Kidney capillary endothelial cell (primary cell): ENCODE measurements around the gene RHEBL1.

Source experiments
- DNase-seq: peaks from one replicate; pipeline ENCODE4 v3.0.0-alpha.2; 2018; ENCODE audit warnings: low spot score

The RHEBL1 gene

DNA sequence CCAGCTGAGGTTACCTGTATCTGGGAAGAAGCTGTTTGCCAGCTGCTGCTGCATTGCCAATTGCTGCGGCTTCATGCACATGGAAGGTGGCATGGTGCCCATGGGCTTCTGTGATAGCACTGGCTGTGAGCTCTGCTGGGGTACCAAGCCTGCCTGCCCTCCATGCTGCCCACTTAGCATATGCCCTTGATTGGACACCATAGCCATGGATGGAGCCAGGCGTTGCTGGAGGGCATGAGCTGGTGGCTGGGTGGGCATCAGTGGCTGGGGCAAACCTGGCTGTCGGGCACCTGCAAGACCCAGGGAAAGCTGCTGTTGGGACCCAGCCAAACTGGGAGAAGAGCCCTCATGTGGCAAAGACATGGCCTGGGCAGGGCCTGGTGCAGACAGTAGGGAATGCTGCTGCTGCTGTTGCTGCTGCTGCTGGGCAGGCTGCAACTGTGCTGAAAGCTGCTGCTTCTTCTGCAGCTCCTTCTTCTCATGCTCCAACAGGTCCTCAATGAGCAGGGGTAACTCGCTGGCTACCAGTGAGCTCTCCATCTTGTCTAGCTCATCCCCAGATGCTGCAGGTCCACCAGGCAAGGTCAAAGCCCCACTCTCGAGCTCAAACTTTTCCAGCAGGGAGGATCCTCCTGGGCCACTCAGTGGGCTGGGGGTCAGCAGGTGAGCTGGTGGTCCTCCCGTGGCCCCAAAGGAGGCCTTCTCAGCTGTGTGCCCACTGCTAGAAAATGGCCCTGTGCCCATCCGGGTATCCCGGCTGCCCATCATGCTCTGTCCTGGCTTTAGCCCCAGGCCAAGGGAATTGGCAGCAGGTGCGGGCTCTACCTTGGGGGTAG lies 32.5 kb downstream of the RHEBL1 start:
- no peak for DNase-seq

DNA sequence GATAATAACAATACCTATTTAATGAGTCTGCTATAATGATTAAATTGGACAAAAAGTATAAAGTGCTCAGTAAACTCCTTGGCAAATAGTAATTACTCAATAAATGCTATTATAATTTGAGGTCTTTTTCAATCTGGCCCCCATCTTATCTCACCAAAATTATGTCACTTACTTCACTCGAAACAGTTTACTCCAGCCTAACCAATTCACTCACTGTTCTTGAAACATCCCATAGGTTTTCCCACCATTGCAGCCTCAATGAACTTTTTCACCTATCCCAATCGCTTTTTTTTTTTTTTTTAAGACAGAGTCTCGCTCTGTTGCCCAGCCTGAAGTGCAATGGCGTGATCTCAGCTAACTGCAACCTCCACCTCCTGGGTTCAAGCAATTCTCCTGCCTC lies 33.8 kb downstream of the RHEBL1 start:
- no peak for DNase-seq

DNA sequence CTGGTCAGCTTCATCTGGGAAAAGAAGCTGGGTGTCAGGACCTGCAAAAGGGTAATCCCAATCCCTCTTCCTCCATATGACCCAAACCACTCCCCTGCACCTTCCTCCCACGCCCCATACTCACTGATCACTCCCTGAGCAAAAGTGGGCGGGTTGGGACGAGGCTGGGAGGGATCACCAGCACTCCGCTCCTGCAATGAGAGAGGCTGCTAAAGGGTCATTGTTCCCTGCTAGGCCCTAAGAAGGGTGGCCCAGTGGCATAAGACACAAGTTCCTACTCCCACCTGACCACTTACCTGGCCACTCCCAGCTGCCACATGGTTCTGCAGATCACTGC lies 35.5 kb downstream of the RHEBL1 start:
- no peak for DNase-seq

DNA sequence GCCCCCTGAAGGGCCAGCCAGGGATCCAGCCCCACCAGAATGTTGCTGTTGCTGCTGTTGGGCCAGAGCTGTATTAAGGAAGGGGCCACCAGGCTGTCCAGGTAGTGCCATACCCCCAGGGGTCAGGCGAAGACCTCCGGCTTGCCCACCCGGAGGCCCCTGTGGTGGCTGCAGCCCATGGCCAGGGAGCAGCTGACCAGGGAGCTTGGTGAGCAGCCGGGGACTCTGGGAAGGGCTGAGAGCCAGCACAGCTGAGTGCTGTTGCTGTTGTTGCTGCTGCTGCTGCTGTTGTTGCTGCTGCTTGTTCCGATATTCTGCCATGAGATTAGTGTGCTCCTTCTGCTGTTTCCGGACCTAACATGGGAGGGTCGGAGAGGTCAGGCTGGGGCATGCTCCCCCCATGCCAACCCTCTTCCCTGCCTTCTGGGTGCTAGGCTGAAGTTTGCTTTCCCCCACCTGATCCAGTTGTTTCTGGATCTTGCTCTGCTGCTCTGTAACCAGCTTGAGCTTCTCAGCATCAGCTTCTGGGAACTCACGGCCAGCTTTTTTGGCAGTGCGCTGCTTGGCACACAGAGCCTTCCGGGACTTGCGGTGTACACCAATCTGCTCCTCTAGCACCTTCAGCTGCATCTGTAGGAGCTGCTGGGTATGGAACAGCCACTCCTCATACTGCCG lies 36.0 kb downstream of the RHEBL1 start:
- DNase-seq, result no peak

DNA sequence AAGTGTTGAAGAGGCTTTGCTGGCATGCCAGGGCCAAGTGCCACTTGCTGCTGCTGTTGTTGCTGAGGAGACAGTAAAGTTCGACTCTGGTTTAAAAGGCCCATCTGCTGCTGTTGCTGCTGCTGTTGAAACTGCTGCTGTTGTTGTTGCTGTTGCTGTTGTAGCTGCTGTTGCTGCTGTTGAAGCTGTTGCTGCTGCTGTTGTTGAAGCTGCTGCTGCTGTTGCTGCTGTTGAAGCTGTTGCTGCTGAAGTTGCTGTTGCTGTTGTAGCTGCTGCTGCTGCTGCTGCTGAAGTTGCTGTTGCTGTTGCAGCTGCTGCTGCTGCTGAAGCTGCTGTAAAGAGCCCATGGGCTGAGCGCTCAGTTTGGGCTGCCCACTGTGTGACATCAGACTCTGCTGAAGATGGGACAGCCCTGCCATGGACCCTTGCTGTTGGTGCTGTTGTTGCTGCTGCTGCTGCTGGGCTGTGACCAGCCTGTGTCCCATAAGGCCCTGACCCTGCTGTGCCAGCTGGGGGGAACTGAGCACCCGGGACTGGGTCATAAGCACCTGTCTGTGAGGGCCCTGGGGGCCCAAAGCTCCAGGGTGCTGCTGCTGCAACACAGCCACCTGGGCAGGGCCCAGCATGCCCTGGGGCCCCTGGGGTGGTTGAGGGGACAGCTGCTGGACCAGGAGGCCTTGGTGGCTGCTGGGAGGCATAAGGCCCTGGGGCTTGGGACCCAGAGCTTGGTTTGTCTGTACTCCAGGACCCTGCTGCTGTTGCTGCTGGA lies 36.9 kb downstream of the RHEBL1 start:
- DNase-seq, result no peak

DNA sequence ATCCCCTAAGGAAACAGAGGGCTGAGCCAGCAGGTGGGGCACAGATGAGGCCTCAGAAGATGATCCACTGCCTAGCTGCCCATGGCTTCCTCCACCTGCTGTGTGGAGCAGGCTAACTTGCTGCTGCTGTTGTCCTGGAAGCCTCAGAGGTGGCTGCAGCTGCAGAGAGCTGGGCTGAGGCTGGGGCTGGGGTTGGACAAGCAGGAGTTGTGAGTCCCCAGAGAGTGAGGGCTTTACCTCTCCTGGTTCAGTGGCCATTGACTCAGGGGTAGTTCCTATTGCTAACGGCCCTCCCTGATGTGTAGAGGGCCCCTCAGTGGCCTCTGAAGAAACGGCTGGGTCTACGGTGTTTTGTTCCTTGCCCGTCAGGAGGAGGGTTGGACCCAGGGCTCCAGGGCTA lies 37.5 kb downstream of the RHEBL1 start:
- no peak for DNase-seq

DNA sequence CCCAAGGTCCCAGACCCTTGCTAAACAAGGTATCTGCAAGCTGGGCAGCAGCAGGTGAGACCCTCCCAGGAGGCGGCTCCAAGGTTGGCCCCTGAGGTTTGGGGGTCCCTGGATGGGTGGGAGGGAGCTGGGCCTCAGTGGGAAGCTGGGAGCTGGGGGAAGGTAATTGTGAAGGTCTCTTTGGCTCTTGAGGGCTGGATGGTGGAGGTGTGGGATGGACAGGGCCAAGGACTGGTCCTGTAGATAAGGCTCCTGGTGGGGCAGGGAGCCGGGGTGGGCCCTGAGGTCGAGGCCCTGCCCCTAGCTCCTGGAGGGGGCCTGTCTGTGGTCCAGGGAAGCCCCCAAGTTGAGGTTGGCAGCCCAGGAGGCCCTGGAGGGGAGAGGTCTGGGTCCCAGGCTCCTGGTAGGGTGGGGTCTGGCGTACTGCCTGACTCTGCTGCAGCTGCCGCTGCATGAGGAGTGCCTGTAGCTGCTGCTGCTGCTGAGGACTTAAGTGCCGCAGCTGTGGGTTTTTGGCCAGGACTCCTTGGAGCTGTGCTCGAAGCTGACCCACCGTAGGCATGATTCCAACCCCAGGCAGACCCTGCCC lies 38.1 kb downstream of the RHEBL1 start:
- no peak for DNase-seq

DNA sequence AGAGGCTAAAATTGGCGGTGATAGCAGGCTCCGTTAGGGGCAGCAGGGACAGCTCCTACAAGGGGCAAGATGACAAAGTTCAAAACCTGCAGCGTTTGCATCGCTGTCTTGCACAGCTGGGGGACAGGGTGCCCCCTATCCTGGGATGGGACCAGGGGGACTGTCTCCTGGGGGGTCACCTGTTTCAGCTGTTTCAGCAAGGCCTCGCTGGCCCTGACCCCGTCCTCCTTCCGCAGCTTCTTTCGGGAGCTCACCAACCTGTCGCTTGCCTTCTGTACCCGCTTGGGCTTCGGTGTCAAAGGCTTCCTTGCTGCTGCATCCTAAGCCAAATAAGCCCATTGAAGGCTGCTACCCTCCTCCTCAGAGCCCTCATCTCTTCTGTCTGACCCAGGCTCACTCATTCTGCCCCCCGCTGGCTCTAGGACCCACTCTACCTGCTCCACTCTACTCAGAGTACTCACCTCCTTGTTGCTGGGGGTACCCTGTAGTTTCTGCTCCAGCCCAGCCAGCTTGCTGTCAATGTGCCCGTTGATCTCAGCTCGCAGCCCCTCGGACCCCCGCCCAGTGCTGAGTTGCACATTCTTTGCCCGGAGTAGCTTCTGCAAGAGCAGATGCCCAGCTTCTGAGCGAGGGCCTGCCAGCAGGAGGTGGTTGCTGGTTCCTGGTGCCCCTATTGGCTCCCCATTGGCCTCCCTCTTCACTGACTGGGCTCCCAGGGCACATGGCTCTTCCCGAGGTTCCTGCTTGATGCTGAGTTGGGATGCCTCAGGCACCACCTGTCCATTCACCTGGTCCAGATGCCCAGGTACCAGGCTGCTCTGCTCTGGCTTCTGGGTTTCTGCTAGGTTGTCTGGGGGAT lies 38.8 kb downstream of the RHEBL1 start:
- DNase-seq, result no peak

DNA sequence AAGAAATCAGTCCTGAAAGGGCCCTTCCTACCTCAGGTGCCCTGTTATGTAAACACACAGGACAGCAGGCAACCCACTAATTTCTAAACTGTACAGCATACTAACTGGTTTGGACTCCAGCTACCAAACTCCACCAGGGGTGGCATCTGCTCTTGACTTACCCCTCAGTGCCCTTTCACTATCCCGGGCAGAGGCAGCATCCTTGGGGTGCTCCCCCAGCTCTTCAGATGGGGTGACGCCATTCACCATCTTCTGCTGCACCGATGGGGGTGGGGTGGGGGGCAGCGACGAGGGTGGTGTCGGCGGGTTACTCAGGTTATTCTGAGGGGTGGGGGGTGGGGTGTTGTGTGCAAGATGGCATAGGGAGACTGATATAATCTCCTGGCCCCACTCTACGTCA lies 39.7 kb downstream of the RHEBL1 start:
- no peak for DNase-seq

DNA sequence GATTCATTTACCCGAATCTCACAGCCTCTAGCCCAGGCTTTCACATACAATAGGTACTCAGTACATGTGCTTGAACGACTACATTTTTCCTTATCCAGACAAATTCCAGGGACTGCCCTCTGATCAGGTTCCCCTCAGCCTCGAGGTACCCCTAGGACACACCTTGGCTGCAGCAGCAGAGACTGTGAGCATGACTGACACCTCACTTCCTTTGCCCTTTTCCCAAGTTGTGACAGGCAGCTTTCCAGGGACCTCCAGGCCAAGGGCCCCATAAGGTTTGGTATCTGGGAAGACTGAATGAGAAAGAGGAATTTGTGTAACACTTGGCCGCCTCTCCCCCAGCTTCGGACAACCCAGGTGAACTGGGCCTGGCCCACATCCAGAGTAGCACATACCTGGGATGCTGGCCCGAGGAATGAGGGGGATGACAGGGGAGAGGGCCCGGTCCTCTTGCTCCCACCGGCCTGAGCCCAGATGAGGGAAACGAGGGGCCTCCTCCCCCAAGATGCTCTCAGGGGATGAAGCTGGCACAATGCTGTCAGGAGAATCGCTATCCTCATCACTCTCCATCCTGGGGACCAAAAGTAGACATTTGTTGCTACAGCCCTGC lies 41.0 kb downstream of the RHEBL1 start:
- DNase-seq, result no peak

DNA sequence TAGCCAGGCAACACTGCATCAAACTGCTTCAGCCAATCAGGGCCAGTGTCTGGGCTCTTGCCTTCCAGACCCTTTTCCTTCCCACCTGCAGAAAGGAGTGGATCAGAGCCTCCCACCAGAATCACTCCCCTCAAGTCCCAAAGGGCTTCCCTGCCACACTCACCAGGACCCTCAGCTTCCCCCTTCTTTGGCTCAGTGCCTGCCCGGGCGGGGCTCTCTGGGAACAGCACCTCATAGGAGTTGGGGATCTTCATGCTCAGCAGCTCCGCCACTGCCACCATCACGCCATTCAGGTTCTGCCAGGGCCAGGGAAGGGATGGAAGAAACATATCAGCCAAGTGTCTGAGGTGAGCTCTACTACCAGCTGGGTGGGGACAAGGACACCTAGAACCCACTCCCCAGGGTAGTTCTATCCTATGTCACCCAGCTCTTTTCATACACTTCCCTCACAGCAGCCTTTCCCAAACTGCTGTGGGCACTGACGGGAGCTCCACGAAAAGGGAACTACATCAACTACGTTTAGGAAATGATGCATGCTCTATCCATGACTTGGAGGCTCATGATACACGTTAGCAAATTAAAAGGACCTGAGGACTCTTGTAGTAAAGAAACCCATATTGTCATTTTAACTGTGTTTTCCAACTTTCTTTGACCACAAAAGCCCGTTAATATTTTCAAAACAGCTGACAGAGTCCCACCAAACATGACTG lies 41.8 kb downstream of the RHEBL1 start:
- no peak for DNase-seq

DNA sequence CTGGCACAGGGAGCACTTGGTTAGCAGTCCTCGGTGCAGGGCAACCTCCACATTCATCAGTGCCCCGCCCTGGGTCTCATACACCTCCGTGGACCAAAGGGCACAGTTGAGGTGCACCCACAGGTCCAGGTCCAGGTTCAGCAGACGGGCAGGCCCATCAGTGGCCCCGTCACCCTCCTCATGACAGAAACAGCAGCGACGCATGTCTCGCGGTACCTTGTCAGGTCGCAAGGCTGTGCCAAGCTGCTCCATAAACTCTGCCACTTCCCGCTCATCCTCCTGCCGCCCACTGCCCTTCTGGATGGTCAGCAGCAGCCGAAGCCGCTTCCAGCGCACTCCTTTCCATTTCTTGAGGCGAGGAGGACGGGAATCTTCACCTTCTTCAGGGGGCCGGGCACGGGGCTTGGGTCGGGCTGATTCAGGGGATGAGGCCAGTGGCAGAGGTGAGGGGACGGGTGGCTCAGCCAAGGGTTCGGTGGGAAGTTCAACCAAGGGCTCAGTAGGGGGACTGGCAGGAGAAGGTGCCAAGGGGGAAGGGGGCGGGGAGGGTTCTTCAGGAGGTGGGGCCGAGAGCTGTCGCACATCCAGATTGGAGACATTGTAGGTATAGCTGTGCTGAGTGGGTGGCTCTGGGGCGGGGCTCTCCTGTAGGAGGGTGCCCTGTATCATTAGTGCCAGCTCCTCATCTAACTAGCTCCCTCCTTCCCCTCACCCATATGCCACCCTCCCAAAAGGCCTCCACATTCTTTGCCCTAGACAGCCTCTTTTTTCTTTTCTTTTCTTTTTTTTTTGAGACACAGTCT lies 42.9 kb downstream of the RHEBL1 start:
- no peak for DNase-seq

DNA sequence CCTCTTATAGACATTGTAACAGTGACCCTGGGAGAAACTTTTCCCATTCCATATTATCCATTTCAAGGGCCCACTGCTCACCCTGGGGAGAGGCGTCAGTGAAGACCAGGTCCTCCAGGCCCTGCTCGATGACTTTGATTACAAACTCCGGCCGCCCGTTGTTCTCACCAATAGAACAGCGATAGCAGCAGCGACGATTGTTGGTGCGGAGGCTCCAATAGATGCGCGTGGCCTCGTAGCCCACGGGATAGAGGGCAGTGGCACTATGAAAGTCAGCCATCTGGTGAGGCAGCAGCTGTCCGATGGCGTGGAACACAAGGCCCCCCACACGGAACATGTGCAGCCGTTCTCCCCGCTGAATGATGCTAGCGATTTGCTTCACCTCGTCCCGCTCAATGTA lies 43.7 kb downstream of the RHEBL1 start:
- DNase-seq, result no peak

DNA sequence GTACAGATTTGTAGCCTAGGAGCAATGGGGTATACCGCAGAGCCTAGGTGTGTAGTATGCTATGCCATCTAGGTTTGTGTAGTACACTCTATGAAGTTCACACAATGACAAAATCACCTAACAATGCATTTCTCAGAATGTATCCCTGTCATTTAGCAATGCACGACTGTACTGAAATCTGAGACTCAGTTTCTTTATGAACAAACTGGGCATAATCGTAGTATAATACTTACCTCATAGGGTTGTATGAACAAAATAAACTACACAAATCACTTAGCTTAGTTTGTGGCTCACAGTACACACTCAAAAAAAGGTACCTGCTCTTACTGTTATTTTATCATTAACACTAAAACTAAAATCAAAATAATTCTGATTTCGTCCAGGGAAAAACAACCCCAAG lies 44.3 kb downstream of the RHEBL1 start:
- no peak for DNase-seq

DNA sequence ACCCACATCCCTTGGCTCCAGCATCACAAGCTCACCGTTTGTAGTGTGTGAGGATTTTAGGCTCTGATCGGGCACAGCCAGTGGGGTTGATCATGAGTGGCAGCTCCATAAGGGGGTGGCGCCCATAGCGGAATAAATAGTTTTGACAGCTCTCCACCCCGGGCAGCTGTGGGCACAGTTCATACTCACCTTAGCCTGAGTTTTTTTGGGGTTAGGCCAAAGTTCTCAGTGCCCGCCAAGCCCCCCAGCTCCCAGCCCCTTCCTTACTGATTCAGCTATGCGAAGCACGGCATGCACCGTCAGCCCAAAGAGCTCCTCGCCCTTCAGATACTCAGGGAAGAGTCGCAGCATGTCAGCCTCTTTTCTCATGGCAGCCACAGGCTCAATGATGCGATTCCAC lies 45.2 kb downstream of the RHEBL1 start:
- no peak for DNase-seq

DNA sequence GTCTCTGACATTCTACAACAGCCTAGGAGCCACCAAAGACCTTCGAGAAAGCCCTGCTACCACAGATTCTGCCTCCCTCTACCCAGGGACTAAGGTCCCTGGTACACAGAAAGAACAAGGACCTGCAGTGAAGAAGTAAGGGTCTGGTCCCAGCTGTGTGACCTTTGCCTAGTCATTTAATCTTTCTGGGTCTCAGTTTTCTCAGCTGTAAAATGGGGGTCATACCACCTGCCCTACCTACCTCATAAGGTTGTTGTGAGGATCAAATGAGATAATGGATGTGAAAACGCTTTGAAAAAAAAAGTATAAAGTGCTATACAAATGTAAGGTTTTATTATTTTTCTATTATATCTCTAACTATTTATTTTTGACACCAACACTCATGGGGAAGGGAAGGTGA lies 46.0 kb downstream of the RHEBL1 start:
- no peak for DNase-seq

DNA sequence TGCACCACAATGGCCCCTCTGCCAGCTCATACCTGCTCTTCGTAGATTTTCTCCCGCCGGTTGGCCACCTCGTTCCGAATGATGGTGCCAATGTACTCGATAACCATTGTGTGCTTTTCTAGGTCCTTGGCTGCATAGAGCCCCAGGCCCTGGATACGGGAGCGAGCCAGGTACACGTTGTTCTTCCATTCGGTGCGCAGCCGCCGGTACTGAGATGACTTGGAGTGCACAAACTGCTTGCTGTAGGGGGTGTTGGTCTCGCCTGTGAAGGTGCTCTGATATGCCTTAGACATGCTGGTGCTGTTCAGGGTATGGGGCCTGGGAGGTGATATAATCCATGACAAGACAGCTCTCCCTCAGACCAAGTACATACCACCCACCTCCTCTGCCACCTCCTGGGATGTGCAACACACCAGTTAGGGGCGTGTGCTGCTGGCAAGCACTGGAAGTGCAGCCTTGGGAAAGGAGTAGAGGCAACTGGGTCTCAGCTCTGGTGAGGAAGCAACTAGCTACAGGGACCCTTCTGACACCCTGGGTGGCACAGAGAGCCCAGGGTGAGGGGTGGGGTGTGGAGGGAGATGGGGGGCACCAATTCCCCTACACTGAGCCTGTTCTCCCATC lies 47.1 kb downstream of the RHEBL1 start:
- no peak for DNase-seq

DNA sequence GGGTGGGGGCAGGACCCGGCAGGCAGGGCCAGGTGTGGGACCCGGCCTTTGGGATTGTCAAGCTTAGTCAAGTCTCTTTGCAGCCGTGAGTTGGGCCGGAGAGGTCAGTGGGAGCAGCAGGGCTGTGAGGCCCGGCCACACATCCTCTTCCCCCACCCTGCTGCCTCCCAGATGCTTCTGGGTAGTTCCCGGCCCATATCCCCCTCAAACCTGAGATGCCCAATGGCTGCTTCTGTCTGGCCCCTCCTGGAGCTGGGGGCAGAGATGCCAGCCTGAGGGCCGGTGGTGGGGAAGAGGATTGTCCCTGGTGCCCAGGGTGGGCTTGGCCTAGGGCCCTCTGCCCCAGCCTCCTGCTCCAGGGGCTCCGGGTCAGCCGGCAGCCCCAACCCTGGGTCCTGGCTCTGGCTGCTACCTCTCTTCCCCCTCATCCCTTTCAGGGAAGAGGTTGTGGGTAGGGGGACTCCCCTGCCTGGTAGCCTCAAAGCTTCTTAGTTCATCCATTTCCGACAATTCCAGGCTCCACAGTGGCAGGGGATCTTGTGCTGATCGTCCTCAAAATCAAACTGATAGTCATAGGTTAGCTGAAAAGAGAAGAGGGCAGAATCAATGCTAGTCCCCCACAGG lies 48.4 kb downstream of the RHEBL1 start:
- no peak for DNase-seq

DNA sequence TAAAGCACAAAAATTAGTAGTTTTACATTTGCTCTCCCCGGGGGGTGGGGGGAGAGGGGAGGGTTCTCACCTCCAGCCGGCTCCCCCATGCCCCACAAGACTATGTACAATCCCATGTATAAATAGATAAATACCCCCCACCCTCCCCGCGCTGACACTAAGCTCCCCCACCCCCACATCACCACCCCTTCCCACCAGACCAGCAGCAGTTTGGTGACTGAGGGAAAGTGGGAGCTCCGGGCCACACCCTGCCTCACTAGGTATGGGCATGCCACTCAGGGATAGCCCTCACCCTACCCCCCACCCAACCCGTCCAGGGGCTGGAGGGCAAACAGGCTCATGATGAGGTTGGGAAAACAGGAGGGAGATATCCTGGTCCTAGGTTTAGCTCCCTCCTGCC lies 49.3 kb downstream of the RHEBL1 start:
- DNase-seq, result no peak
